Gastrocnemius medialis (tissue), 4 donors: ENCODE measurements around the gene SULF2.
"Not testable (repeated sequence)": the region's sequence is repeated elsewhere in the genome, so short reads cannot be mapped to it uniquely, and the experiment has no call there.

ENCODE experiments used
- POLR2A ChIP-seq, 2 donors: fragments of 450-650 bp; IDR thresholded peaks; one replicate each; pipeline ENCODE4 v1.6.1; 2017; ENCODE audit warnings: antibody characterized with exemption in 2 of 2, mild to moderate bottlenecking in 2 of 2, moderate library complexity in 2 of 2
- TF ChIP-seq, protein P1 (sequence below), 5 experiments: fragments of 450-650 bp in 3 of 5; fragments of 200-600 bp in 2 of 5; sonication (generic) in 2 of 5; IDR thresholded peaks in 4 of 5; conservative IDR thresholded peaks in 1 of 5; 1 replicate in 4 of 5; 2 replicates in 1 of 5; pipeline ENCODE4 v1.5.1; 2016 to 2019; ENCODE audit warnings: antibody characterized with exemption in 5 of 5, mild to moderate bottlenecking in 3 of 5, moderate library complexity in 3 of 5

DNA sequence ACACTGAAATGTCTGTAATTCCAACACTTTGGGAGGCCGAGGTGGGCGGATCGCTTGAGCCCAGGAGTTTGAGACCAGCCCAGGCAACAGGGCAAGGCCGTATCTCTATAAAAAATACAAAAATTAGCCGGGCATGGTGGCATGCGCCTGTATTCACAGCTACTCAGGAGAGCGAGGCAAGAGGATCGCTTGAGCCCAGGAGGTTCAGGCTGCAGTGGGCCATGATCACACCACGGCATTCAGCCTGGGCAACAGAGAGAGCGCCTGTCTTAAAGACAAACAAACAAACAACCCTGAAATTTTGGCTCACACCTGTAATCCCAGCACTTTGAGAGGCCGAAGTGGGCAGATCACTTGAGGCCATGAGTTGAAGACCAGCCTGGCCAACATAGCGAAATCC lies 38.7 kb upstream of the SULF2 start:
- TF ChIP-seq, protein P1, sequence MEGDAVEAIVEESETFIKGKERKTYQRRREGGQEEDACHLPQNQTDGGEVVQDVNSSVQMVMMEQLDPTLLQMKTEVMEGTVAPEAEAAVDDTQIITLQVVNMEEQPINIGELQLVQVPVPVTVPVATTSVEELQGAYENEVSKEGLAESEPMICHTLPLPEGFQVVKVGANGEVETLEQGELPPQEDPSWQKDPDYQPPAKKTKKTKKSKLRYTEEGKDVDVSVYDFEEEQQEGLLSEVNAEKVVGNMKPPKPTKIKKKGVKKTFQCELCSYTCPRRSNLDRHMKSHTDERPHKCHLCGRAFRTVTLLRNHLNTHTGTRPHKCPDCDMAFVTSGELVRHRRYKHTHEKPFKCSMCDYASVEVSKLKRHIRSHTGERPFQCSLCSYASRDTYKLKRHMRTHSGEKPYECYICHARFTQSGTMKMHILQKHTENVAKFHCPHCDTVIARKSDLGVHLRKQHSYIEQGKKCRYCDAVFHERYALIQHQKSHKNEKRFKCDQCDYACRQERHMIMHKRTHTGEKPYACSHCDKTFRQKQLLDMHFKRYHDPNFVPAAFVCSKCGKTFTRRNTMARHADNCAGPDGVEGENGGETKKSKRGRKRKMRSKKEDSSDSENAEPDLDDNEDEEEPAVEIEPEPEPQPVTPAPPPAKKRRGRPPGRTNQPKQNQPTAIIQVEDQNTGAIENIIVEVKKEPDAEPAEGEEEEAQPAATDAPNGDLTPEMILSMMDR (IDR thresholded peaks at IDR 0.05 in 4 of 5, conservative IDR thresholded peaks at IDR 0.05 in 1 of 5): not testable (repeated sequence)
- TF ChIP-seq POLR2A (IDR thresholded peaks at IDR 0.05): not testable (repeated sequence)
